Measurements from ENCODE around the gene AXIN1. TPM values are rescaled to one million over a fixed set of nuclear protein-coding genes. Genes with fewer than 3 reads are reported as not detected.
"Not testable (repeated sequence)": the region's sequence is repeated elsewhere in the genome, so short reads cannot be mapped to it uniquely, and the experiment has no call there.

AXIN1 gene
- total RNA-seq, 1 donor from 2014 or later, result 15.9 TPM

DNA sequence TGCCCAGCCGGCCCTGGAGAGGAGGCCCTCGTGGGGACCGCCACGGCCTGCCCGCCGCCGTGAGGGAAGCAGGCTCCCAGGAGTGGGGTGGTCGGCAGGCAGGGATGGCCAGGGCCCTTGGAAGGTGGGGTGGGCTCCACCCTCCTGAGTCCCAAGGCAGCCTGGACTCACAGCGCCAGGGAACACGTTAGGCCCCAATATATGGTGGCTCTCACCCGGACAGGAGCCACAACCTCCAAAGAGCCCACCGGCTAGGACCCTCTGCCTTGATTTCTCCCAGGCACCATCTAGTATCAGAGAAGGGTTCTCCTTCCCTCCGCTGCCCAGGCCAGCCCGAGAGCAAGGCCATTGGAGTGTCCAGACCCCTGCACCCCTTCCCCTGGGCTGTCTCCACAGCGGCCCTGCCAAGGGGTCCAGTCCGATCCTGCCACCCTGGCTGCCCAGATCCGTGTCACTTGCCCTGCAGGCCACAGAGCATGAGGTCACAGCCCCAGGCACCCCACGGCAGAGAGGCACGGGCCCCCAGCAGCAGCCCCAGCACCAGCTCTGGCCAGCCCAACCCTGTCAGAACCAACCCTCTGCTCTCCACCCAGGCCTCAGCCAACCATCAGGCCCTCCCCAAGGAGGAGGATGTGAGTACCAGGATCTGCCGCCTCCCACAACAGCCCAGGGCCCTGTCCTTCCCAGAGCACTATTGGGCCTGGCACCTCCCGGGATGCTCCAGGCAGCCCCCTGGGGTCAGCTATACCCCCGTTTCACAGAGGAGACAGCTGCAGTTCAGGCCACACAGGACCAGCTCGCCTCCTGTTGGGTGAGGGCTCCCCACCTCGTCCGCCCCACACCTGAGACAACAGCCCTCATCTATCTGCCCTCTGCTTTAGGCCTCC lies 1.1 kb upstream of the AXIN1 start:
- no peak for DNase-seq (ENCODE audit: low read depth in 2 of 2)

DNA sequence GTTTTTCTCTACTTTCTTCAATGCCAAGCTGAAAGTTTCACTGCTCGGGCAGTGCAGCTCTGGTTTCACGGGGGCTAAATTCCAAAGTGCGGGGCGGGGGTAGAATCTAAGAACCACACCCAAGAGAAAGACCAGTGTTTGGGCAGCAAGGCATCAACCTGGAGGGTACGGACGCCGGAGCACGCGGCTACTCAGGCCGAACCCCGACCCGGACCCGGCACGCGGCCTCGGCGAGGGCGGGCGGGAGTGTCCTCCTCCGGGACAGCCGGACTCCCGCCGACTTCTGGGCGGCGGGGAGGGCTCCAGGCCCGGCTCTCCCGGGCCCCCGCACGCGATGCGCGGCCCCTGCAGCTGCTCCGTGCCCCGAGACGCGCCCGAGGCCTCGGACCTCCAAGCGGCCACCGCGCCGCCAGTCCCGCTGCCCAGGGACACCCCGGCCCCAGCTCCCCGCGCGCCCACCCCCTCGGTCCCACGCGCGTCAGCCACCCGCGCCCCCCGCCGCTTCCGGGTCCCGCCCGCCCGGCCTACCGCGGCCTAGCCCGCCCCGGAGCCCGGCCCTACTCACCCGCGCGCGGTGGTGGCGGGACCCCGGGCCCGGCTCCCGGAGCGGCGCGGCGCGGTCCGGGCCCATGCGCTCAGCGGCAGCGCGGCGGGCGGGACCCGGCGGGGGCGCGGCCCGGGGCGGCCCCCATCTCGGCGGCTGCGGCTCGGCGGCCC lies 561 bp downstream of the AXIN1 start:
- DNase-seq (ENCODE audit: low read depth in 2 of 2), result peak; percentile 26

DNA sequence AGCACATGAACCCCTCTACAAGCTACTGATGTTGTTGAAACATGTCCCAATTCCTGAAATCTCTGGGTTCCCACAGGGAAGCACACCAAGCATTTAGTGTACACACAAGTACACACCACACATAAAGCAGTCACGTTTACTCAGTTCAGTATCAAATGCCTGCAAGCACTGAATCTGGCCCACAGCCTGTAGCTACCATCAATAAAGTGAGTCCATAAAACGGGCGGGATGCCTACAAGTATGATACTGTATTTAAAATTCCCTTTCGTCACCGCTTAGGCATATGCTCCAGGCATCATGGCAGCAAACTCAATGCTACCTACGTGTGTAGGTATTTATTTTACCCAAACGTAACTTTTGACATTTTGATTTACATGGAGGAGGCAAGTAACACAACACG lies 2.3 kb downstream of the AXIN1 start:
- DNase-seq (ENCODE audit: low read depth in 2 of 2), result no peak

DNA sequence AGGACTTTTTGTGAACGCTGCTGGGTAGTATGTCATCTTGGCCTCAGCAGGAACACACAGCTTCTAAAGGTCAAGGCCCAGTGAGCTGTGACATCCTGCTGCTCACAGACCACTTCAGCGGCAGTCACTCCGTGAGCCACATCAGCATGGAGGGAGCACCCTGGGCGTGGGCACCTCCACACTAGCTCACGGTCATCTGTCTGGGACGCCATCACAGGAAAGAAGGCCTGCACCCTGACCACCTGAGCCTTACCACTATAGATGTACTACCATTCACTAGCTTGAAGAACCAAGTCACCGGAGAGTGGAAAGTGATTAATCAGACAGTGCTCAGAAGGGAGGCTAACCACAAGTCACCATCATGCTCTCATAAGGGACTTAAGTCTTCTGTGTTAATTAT lies 3.3 kb downstream of the AXIN1 start:
- DNase-seq (ENCODE audit: low read depth in 2 of 2), result no peak

DNA sequence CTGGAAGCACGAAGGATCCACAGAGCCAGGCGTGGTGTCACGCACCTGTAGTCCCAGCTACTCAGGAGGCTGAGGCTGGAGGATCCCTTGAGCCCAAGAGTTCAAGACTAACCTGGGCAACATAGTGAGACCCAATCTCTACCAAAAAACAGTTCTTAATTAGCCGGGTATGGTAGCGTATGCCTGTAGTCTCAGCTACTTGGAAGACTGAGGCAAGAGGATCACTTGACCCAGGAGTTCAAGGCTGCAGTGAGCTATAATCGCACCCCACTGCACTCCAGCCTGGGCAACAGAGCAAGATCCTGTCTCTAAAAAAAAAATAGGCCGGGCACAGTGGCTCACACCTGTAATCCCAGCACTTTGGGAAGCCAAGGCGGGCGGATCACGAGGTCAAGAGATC lies 4.0 kb downstream of the AXIN1 start:
- not testable (repeated sequence) for DNase-seq (ENCODE audit: low read depth in 2 of 2)

DNA sequence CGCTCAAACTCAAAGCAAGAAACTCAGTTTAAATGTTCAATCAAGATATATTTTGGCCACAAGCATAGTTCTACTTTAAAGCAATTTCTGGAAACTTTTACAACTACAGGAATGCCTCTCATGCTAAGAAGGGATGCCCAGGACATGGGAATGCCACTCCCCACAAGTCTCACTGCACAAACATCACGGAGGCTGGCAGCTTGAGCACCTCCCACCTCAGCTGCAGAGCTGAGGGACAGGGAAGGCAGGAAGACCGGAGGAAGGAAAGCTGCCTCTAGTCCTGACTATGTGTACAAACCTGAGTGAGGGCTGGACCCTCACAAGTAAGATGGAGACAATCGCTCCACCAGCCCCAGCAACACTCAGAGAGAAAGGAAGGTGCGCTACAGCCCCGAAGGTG lies 5.3 kb downstream of the AXIN1 start:
- no peak for DNase-seq (ENCODE audit: low read depth in 2 of 2)

DNA sequence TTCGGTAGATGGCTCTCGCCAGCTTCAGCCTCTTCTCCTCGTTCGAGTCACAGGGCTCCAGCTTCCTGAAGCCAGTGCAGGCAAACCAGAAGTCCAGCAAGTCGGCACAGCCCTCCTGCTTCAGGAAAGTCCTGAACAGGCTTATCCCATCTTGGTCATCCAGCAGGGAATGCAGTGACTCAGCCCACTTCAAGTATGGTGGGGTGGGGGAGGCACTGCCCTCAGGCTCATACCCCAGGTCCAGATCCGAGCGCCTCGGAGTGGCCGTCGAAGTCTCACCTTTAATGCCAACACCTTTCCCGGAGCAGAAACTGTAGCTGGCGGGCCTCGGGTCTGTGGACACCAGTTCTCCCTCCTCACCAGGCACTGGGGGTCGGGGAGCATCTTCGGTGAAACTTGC lies 5.9 kb downstream of the AXIN1 start:
- DNase-seq (ENCODE audit: low read depth in 2 of 2), result peak in 1 of 2 donors; percentile 37

DNA sequence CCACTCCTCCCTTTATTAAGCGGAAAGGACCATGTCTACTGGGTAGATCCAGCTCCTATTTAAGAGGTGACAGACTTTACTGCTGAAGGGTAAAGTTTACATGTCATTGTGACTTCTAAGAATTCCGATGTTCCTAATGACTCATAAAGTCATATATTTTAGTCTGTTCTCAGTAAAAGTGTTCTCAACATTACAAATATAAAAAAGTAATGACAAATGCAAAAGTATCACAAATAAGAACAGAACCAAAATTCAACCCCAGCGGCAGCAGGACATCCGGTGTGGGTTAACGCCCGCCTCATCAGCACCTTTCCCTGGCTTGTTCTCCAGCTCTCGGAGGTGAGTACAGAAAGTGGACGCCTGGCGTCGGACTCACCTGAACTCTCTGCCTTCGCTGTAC lies 6.8 kb downstream of the AXIN1 start:
- no peak for DNase-seq (ENCODE audit: low read depth in 2 of 2)

DNA sequence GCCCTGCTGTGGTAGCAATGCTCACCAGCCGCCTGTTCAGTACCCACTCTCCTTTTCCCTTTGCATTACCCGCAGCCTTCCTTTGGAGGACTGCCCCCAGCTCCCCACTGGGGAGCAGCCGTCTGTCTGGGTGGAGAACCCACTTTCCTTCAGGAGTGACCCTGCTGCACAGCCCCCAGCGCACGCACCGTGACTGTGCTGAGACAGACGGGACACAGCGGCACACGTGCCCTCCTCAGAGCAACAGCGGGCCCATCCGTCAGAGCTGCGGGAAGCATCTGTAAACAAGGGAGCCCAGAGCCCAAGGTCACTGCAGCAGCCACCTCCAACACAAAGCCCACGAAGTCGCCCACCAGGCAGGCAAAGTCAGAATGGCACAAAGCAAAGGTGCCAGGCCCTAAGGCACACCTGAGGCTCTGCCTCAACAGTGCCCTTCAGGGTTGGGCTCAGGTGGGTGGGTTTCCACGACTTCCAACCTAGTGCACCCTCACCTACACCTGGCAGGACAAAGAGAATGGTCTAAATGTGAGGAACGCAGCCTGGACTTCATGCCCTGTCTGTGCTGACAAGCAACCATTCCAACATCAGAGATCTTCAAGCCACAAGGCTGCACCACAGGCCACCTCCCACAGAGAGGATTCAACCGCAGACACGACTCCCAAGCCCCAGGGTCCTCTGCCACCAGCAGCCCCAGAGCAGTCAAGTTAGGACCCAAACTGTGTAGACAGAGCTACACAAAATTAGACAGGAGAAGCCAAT lies 9.9 kb downstream of the AXIN1 start:
- no peak for DNase-seq (ENCODE audit: low read depth in 2 of 2)

DNA sequence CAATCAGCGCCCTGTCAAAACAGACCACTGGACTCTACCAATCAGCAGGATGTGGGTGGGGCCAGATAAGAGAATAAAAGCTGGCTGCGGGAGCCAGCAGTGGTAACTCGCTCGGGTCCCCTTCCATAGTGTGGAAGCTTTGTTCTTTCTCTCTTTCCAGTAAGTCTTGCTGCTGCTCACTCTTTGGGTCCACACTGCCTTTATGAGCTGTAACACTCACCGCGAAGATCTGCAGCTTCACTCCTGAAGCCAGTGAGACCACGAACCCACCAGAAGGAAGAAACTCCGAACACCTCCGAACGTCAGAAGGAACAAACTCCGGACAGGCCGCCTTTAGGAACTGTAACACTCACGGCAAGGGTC lies 10.6 kb downstream of the AXIN1 start:
- not testable (repeated sequence) for DNase-seq (ENCODE audit: low read depth in 2 of 2)

DNA sequence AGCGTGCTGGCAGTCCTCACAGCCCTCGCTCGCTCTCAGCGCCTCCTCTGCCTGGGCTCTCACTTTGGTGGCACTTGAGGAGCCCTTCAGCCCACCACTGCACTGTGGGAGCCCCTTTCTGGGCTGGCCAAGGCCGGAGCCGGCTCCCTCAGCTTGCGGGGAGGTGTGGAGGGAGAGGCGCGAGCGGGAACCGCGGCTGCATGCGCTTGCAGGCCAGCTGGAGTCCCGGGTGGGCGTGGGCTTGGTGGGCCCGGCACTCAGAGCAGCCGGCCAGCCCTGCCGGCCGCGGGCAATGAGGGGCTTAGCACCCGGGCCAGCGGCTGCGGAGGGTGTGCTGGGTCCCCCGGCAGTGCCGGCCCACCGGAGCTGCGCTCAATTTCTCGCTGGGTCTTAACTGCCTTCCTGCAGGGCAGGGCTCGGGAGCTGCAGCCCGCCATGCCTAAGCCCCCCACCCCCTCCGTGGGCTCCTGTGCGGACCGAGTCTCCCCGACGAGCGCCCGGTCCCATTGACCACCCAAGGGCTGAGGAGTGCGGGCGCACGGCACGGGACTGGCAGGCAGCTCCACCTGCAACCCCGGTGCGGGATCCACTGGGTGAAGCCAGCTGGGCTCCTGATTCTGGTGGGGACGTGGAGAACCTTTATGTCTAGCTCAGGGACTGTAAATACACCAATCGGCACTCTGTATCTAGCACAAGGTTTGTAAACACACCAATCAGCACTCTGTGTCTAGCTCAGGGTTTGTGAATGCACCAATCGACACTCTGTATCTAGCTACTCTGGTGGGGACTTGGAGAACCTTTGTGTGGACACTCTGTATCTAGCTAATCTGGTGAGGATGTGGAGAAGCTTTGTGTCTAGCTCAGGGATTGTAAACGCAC lies 11.2 kb downstream of the AXIN1 start:
- not testable (repeated sequence) for DNase-seq (ENCODE audit: low read depth in 2 of 2)

DNA sequence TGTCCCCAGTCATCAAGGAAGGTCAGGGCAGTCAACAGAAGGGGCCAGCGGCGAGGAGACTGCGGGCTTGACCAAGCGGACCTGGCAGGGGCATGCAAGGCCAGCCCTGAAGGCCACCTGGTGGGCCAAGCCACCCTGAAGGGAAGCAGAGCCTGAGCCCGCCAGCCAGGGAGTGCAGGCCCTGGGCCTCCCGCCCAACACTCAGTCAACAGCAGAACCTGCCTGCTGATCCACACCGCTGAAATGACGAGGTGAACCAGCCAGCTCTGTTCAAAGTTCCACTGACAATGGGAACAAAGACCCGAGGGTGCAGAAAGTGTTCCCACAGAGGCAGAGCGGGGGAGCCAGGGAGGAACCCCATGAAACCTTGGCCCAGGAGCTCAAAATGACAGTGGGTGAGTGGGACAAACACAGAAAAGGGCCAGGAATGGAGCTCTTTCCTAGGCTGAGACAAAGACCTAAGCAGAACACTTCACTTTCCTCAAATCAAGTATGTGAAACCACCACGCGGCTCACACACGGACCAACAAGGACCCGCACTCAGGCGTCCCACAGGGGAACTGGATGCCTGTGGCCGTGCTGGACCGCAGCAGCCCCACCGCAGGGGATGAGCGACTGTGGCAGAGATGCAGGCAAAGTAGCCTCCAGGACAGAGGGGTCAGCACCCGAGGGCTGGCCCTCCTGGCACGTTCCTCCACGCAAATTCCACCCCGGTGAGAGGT lies 12.0 kb downstream of the AXIN1 start:
- no peak for DNase-seq (ENCODE audit: low read depth in 2 of 2)

DNA sequence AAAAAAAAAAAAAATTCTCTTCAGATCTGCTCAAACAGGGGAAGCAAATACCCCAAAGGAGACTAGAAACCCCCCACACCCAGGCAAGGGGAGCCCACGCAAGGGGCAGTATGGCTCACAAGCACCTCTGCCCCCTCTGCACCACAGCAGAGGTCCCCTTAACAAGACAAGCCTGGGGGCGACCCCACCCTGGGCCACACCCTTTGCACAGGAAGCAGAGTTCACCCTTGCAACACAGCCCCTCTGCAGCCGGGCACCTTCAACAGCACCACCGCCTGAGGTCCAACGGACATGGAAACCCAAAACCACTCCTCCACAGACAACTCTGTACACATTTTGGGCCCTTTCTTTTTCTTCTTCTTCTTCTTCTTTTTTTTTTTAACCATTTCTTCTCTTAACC lies 12.8 kb downstream of the AXIN1 start:
- DNase-seq (ENCODE audit: low read depth in 2 of 2), result no peak

DNA sequence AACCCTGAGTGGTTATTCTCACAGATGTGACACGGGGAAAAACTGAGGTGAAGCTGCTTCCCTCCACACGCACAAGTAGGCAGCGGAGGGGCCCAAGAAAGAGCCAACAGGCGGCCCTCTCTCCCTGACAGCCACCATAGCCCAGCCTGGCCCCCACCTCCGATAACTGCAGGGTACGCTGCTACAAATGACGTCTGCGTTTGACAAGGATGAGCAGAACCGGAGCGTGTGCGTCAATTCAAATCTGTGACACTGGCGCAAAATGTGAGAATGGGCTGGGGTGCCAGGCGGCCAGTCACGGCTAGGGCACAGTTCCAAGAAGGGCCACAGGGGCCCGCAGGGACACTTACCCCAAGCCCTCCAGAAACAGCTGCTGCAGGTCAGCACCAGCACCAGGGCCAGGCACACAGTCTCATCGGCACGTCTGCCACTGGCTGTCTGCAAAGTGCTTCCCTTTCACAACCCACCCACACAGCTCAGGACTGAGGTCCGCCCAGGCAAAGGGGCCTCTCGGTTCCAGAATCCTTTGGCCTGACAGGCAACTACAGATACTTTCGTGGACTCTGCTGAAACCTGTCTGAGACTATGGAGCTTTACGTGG lies 14.4 kb downstream of the AXIN1 start:
- no peak for DNase-seq (ENCODE audit: low read depth in 2 of 2)

DNA sequence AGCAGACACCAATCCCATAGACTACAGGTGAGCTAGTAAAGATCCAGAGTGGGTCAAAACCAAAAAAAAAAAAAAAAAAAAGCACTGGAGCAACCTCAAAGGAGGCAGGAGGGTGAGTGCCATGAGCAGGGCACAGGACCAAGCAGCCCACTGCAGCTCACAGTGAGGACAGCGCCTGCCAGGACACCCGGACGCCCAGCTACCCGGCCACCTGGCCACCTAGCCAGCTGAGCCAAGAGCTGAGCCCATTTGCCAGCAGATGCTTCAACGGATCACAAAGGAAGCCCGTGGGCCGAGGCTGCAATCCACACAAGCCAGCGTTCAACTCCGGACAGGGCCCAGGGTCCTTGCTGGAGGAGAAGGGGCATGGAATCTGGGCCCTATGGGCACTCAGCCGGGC lies 15.1 kb downstream of the AXIN1 start:
- DNase-seq (ENCODE audit: low read depth in 2 of 2), result no peak

DNA sequence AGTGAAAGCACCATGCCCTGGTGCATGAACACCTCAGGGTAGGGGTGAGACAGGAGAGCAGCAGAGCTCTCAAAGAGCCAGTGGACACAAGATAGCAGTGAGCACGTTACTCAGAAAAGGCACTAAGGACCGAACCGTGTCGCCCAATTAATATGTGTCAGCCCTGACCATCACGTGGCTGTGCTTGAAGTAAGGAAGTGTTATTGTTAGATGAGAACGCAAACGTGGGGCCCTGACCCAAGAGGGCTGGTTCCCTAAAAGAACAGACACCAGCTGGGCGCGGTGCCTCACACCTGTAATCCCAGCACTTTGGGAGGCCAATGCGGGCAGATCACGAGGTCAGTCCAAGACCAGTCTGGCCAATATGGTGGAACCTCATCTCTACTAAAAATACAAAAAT lies 16.3 kb downstream of the AXIN1 start:
- DNase-seq (ENCODE audit: low read depth in 2 of 2), result no peak

DNA sequence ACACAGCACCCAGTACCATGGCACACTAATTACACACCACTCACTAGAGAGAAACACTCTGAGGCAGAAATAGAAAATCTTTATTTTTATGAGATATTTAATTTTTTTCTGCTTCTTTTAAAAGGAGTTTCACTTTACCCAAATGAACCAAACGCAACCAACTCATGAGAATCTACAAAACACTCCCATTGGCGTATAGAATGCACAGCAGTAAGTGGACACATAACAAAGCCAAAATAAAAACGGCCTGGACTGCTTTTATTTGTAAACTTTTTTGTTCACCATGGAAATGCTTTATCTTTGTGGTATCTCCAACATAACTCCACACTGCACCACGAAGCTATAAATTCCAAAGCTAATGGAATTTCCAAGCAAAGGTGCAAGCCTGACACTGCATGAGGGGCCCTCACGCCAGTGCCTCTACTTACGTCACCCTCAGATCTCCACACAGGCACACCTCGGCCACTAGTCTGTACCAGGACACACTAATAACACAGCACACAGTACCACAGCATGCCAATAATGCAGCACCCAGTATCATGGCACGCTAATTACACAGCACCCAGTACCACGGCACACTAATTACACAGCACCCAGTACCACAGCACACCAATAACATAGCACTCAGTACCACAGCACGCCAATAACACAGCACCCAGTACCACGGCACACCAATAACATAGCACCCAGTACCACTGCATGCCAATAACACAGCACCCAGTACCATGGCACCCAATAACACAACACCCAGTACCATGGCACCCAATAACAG lies 17.5 kb downstream of the AXIN1 start:
- DNase-seq (ENCODE audit: low read depth in 2 of 2), result not testable (repeated sequence)

DNA sequence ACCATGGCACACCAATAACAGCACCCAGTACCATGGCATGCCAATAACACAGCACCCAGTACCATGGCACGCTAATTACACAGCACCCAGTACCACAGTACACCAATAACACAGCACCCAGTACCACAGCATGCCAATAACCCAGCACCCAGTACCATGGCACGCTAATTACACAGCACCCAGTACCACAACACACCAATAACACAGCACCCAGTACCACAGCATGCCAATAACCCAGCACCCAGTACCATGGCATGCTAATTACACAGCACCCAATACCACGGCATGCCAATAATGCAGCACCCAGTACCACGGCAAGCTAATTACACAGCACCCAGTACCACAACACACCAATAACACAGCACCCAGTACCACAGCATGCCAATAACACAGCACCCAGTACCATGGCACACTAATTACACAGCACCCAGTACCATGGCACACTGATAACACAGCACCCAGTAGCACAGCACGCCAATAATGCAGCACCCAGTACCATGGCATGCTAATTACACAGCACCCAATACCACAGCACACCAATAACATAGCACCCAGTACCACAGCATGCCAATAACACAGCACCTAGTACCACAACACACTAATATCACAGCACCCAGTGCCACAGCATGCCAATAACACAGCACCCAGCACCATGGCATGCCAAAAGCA lies 18.2 kb downstream of the AXIN1 start:
- not testable (repeated sequence) for DNase-seq (ENCODE audit: low read depth in 2 of 2)

Measured in lung microvascular endothelial cell (primary cell).